K562 (cell line): Measurements from ENCODE around the gene MEIS1. TPM values are rescaled to one million over a fixed set of nuclear protein-coding genes. Genes with fewer than 3 reads are reported as not detected.

Experiments
- ATAC-seq: fragments of 200-7000 bp; cut with Tn5 transposase; 3 replicates; pipeline ENCODE4 v1.9.1; 2020; ENCODE audit warnings: moderate library complexity
- BruUV-seq: library from RNA; stranded (reverse); fragments of 400-500 nt; replicated peaks from 2 replicates; lab custom pipeline; 2021; lab: Mats Ljungman, UMichigan
- CTCF ChIA-PET: fragments of 300-600 bp; formaldehyde crosslinking; extraction: SDS; loops from one replicate; lab custom pipeline; 2021; ENCODE audit warnings: low intra/inter-chr PET ratio; lab: Yijun Ruan, JAX
- POLR2A ChIA-PET: fragments of 300-600, 350-650 bp; sonication (Branson Sonifier 250); formaldehyde crosslinking; extraction: SDS; loops from one replicate; lab custom pipeline; 2021; ENCODE audit warnings: antibody characterized with exemption, inconsistent platforms; lab: Yijun Ruan, JAX
- DNase-seq, 4 experiments: peaks; one replicate each; pipeline versions ENCODE4 v3.0.0 to v3.0.0-alpha.2; 2011 to 2018; ENCODE audit warnings: low spot score in 3 of 4, mixed read lengths in 3 of 4; ENCODE audit errors: extremely low read depth in 1 of 4
- FAIRE-seq: peaks from 2 replicates; lab custom pipeline; 2011; peaks lifted over from hg19 to GRCh38; lab: Jason Lieb, UNC
- H2AFZ ChIP-seq: 2 replicates; pipeline ENCODE4 v1.6.0; 2011; ENCODE audit warnings: low read depth, low read length, control low read depth, inconsistent platforms
- H3K27ac ChIP-seq: fragments of 200-600 bp; 3 replicates; pipeline ENCODE4 v1.8.0; 2011; ENCODE audit warnings: low read depth, mild to moderate bottlenecking, control low read depth, inconsistent platforms, low read length, moderate library complexity, mixed read lengths; ENCODE audit errors: extremely low read depth
- H3K27me3 ChIP-seq, 2 experiments: fragments of 300-600 bp in 1 of 2; 2 replicates in 1 of 2; 3 replicates in 1 of 2; pipeline versions ENCODE4 v1.6.0 to v1.8.0; 2011; ENCODE audit warnings: inconsistent platforms in 2 of 2, low read length in 2 of 2, mild to moderate bottlenecking in 1 of 2, mixed read lengths in 1 of 2, moderate library complexity in 1 of 2; ENCODE audit not compliant: control insufficient read depth in 2 of 2, insufficient read depth in 2 of 2
- H3K36me3 ChIP-seq: fragments of 300-600 bp; 3 replicates; pipeline ENCODE4 v1.8.0; 2011; ENCODE audit warnings: mild to moderate bottlenecking, low read length, inconsistent platforms; ENCODE audit not compliant: control insufficient read depth, insufficient read depth
- H3K4me1 ChIP-seq, 2 experiments: fragments of 200-600 bp in 1 of 2; replicated peaks in 1 of 2; 2 replicates in 1 of 2; 3 replicates in 1 of 2; pipeline versions ENCODE4 v1.5.1 to v1.8.0; 2011; ENCODE audit warnings: inconsistent platforms in 2 of 2, low read length in 2 of 2, mild to moderate bottlenecking in 1 of 2, mixed read lengths in 1 of 2, moderate library complexity in 1 of 2; ENCODE audit not compliant: control insufficient read depth in 2 of 2, insufficient read depth in 2 of 2
- H3K4me2 ChIP-seq: 2 replicates; pipeline ENCODE4 v1.6.1; 2011; ENCODE audit warnings: low read length, control low read depth, inconsistent platforms, mixed read lengths; ENCODE audit not compliant: insufficient read depth
- H3K4me3 ChIP-seq: fragments of 200-600 bp; sonication (generic), shearing (Covaris generic); 2 replicates; pipeline ENCODE4 v1.5.1; 2016; ENCODE audit warnings: control low read depth, inconsistent platforms
- H3K79me2 ChIP-seq: fragments of 200-600 bp; 3 replicates; pipeline ENCODE4 v1.8.0; 2011; ENCODE audit warnings: low read length, inconsistent platforms; ENCODE audit not compliant: control insufficient read depth, insufficient read depth
- H3K9ac ChIP-seq, 2 experiments: 2 replicates each; pipeline versions ENCODE4 v1.6.0 to v1.6.1; 2011; ENCODE audit warnings: low read depth in 2 of 2, low read length in 2 of 2, control low read depth in 1 of 2, inconsistent platforms in 1 of 2, mild to moderate bottlenecking in 1 of 2, mixed read lengths in 1 of 2; ENCODE audit not compliant: insufficient read depth in 1 of 2
- H3K9me1 ChIP-seq: one replicate; pipeline ENCODE4 v1.6.0; 2011; ENCODE audit warnings: inconsistent platforms, mild to moderate bottlenecking, low read length, moderate library complexity; ENCODE audit not compliant: control insufficient read depth, insufficient read depth
- H3K9me3 ChIP-seq: replicated peaks from 2 replicates; pipeline ENCODE4 v1.5.1; 2011; ENCODE audit warnings: low read depth, low read length, inconsistent platforms; ENCODE audit not compliant: control insufficient read depth, insufficient read depth
- H4K20me1 ChIP-seq: replicated peaks from 2 replicates; pipeline ENCODE4 v1.6.1; 2011; ENCODE audit warnings: low read length, inconsistent platforms, mixed read lengths; ENCODE audit not compliant: control insufficient read depth, insufficient read depth
- CHD1 ChIP-seq: fragments of 200-600 bp; sonication (generic); IDR thresholded peaks from one replicate; pipeline ENCODE4 v1.6.1; 2012; ENCODE audit warnings: mild to moderate bottlenecking, moderate library complexity, low read length, inconsistent platforms
- FUS ChIP-seq: fragments of 200-400 bp; formaldehyde crosslinking; optimal IDR thresholded peaks from 2 replicates; pipeline ENCODE3; 2017; ENCODE audit warnings: low read depth, low read length
- KAT7 ChIP-seq: sonication (generic); formaldehyde crosslinking; IDR thresholded peaks from 2 replicates; pipeline ENCODE4 v1.8.0; 2022; ENCODE audit warnings: missing genetic modification reagents, mild to moderate bottlenecking, borderline replicate concordance
- LCOR ChIP-seq: sonication (generic); formaldehyde crosslinking; IDR thresholded peaks from 2 replicates; pipeline ENCODE4 v1.8.0; 2022; ENCODE audit warnings: mild to moderate bottlenecking, missing genetic modification reagents
- TCF15 ChIP-seq: fragments of 250-450 bp; sonication (Bioruptor Pico); IDR thresholded peaks from 2 replicates; pipeline ENCODE4 v1.8.0; 2022; ENCODE audit warnings: moderate library complexity, mild to moderate bottlenecking, inconsistent platforms
- ZFX ChIP-seq: sonication (generic); formaldehyde crosslinking; IDR thresholded peaks from 2 replicates; pipeline ENCODE4 v1.8.0; 2022; ENCODE audit warnings: mild to moderate bottlenecking, missing genetic modification reagents, moderate library complexity
- ZMIZ1 ChIP-seq, 2 experiments: fragments of 150-350 bp in 1 of 2; IDR thresholded peaks; 2 replicates each; pipeline ENCODE4 v1.6.1; 2012 to 2016; ENCODE audit warnings: low read depth in 2 of 2, low read length in 2 of 2, mild to moderate bottlenecking in 1 of 2, moderate library complexity in 1 of 2
- ZNF507 ChIP-seq: conservative IDR thresholded peaks from 2 replicates; pipeline ENCODE4 v1.6.1; 2017; ENCODE audit warnings: missing genetic modification characterization, missing compliant biosample characterization
- ZNF512 ChIP-seq: IDR thresholded peaks from 2 replicates; pipeline ENCODE4 v1.6.1; 2016; ENCODE audit warnings: missing genetic modification characterization, missing compliant biosample characterization
- ZNF668 ChIP-seq: fragments of 250-450 bp; sonication (Bioruptor Pico); IDR thresholded peaks from 2 replicates; pipeline ENCODE4 v1.8.0; 2022; ENCODE audit warnings: mild to moderate bottlenecking, inconsistent platforms
- WGBS: fragments of 100-300 bp; shearing (Covaris generic); methylation state at CpG from one replicate; pipeline ENCODE4 v1.1.6; 2016; ENCODE audit warnings: low coverage, mixed read lengths; ENCODE audit not compliant: insufficient coverage; ENCODE audit errors: missing lambda C conversion rate; 5-methylcytosine and 5-hydroxymethylcytosine counted together
- in situ Hi-C: fragments of 300-500 bp; cut with MboI; formaldehyde crosslinking; loops from 4 replicates; pipeline ENCODE4 v1.15.0; 2018; ENCODE audit warnings: inconsistent platforms, mixed read lengths
- intact Hi-C: fragments of 100-400 bp; cut with micrococcal nuclease; formaldehyde crosslinking; loops from 2 replicates; pipeline ENCODE4 v1.14.2; 2022
- polyA plus RNA-seq, 8 experiments: library from polyadenylated mRNA; depleted of rRNA in 4 of 8; stranded (reverse) in 5 of 8; unstranded in 3 of 8; fragments of >200 nt; fragmentation: Nextera tagmentation in 2 of 8; fragmentation: Illumina TruSeq in 1 of 8; extraction: Ambion mirVana in 2 of 8; extraction: Trizol in 1 of 8; gene quantifications; 2 replicates each; pipeline versions ENCODE4 v1.2.1 to v1.2.3, GENCODE V29; 2011 to 2014; ENCODE audit warnings: inconsistent platforms in 1 of 8, missing spikeins in 1 of 8
- total RNA-seq, 7 experiments: library from RNA; depleted of rRNA in 6 of 7; stranded (reverse); fragments of >200 nt in 6 of 7; fragmentation: Illumina TruSeq in 2 of 7; extraction: Trizol in 2 of 7; gene quantifications; 2 replicates each; pipeline versions ENCODE4 v1.2.1 to v1.2.3, GENCODE V29; 2011 to 2021; ENCODE audit warnings: low replicate concordance in 1 of 7
- TF ChIP-seq, protein P1 (sequence below): fragments of 200-800 bp; sonication (Bioruptor generic); IDR thresholded peaks from 2 replicates; pipeline ENCODE4 v1.6.1; 2017; ENCODE audit warnings: missing genetic modification characterization, missing compliant biosample characterization

The MEIS1 gene
- total and polyA plus RNA-seq, 9 of the 15 experiments (the other 6 are each of a cell fraction or from before 2014, with no cell fraction given), result 2.3 to 9.0 (median 5.9) TPM

DNA sequence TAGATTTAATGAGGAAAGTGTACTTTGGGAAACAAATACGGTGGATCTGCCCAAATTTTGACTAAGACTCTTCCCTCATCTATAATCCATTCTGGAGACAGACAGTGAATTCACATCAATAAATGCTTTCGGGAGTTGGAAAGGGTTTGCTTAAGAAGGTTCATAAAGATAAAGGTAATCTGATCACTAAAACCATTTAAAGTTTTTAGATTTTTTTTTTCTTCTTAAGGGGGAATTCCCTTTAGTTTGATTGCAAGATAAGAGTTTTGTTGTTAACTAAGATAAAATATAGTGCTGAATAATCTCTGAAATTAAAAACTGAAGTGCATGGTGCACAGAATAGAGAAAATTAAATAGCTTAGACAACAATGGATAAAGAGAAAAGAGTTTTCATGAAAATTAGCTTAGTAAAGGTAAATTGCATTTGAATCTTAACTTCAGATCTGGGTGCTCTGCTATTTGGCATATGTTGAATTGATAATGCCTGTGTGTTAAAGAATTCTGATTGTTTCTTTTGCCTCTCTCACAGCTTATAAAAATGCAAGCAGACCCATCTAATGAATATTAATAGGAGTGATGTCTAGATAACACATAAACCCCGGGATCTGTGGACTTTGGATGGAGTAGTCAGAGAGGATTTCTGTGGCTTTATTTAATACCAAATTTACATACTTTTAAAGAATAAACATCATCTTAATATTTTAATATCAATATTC lies 100.8 kb downstream of the MEIS1 start (continued):
- TF ChIP-seq ZMIZ1 (IDR thresholded peaks at IDR 0.05; ENCODE audit: low read depth in 2 of 2, low read length in 2 of 2) (no peak), FUS (no peak)
- TF ChIP-seq, protein P1, sequence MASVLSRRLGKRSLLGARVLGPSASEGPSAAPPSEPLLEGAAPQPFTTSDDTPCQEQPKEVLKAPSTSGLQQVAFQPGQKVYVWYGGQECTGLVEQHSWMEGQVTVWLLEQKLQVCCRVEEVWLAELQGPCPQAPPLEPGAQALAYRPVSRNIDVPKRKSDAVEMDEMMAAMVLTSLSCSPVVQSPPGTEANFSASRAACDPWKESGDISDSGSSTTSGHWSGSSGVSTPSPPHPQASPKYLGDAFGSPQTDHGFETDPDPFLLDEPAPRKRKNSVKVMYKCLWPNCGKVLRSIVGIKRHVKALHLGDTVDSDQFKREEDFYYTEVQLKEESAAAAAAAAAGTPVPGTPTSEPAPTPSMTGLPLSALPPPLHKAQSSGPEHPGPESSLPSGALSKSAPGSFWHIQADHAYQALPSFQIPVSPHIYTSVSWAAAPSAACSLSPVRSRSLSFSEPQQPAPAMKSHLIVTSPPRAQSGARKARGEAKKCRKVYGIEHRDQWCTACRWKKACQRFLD (CRISPR knock-in tag), result no peak

DNA sequence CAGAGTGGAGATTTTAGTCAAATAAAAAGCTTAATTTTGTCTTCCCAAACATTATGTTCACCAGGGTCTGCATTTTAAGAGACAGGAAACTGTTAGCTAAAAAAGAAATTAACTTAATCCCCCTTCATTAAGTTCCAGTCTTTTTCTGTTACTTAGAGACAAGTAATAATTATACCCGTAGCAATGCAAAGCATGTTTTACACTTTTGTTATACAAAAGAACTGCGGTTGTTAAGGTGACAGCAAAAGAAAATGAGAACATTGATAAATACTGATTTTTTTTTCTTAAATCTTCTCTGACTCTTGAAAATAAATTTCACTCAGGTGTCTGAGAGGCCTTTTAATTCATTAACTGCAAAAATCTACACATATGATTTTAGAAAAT lies 101.4 kb downstream of the MEIS1 start:
- Histone ChIP-seq H2AFZ (no peak overlapping the region), H3K4me1 (no peaks in the 10 kb centered on the region), H4K20me1 (no peaks in the 10 kb centered on the region), H3K4me3 (no peak overlapping the region), H3K36me3 (no peaks in the 10 kb centered on the region), H3K9ac (no peak overlapping the region), H3K9me3 (no peaks in the 10 kb centered on the region), H3K27ac (no peak overlapping the region), H3K4me2 (no peak overlapping the region), H3K9me1 (no peaks in the 10 kb centered on the region), H3K27me3 (no peaks in the 10 kb centered on the region), H3K79me2 (no peaks in the 10 kb centered on the region)
- ChIA-PET POLR2A (interaction anchor here (0.7 to 1.0 kb wide), 2 partner anchors 10 to 21 kb away, joined by 3 to 4 read pairs; no protein-coding TSS in a partner anchor), CTCF (no interaction called here)
- no peak for DNase-seq
- no TSS peak for BruUV-seq
- no peak for FAIRE-seq
- 50% methylated on average over 2 of the region's 2 CpGs for WGBS
- intact Hi-C loops (no loop called here), in situ Hi-C loops (no loop called here)
- ATAC-seq, result no peak
- TF ChIP-seq TCF15 (CRISPR knock-in tag) (no peak), CHD1 (no peak), LCOR (CRISPR knock-in tag) (no peak), ZNF512 (tag) (no peak), ZNF507 (tag) (no peak), KAT7 (CRISPR knock-in tag) (no peak), ZFX (CRISPR knock-in tag) (no peak), ZNF668 (CRISPR knock-in tag) (no peak)
